Measurements from ENCODE around the gene ALDH1L2. TPM values are rescaled to one million over a fixed set of nuclear protein-coding genes. Genes with fewer than 3 reads are reported as not detected.
A peak's percentile ranks its signal among the peaks of the same experiment; 100 is the strongest.

ALDH1L2 gene
- total and polyA plus RNA-seq, 9 of the 15 experiments (the other 6 are each of a cell fraction or from before 2014, with no cell fraction given) = 1.1 to 9.9 (median 3.8) TPM

DNA sequence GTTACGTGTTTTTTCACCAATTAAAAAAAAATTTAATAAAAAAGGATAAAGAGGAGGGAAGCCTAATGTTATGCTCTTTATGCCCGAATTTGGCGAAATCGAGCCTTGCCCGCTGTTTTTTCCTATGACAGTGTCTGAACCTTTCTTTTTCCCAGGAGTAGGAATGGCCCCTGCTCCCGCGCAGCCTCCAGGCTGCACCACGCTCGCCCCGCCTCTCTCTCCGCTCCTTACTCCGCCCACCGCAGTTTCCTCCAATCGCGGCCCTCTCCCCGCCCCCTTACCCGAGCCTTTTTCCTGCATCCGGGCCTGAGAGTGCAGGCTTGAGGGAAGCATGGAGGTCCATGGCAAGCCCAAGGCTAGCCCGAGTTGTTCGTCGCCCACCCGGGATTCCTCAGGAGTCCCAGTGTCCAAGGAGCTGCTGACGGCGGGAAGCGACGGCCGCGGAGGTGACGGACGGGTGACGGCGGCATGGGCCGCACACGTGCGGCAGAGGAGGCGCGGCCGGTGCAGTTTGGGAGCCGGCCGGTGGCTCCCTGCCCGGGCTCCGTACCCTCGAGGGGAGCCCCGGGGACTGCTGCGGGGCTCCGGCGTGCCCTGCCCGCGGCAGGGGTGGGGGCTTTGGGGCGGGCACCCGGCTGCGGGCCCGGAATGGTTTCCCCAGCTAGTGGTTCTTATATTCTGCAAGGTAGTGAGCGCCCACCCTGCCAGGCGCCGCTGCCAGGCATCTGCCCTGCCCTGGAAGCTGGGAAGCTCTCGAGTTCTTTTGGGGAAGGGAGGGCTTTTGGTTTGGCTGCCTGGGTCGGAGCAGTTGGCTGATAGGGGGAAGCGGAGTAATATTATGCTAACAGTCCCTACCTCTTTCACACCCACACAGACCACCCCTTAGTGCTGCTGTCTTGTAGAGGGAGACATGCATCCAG, 98.0 kb downstream of the ALDH1L2 start, which contains the start of gene NOPCHAP1 (continued):
- TF ChIP-seq BRD9 (IDR thresholded peaks at IDR 0.05; ENCODE audit: low read depth, partially characterized antibody) (no peak), MAZ (CRISPR knock-in tag; conservative IDR thresholded peaks at IDR 0.05 in 1 of 2, IDR thresholded peaks at IDR 0.05 in 1 of 2) (peak; percentile 50 to 66; a peak in 2 of 4 replicates), ATF2 (CRISPR knock-in tag; IDR thresholded peaks at IDR 0.05) (no peak), HNRNPK (IDR thresholded peaks at IDR 0.05; ENCODE audit: low read depth, low read length, poor library complexity, severe bottlenecking) (no peak), ZNF695 (CRISPR knock-in tag; IDR thresholded peaks at IDR 0.05) (no peak), NFXL1 (CRISPR knock-in tag; IDR thresholded peaks at IDR 0.05) (no peak), PHB (CRISPR knock-in tag; IDR thresholded peaks at IDR 0.05) (no peak), CHD4 (IDR thresholded peaks at IDR 0.05; ENCODE audit: insufficient read depth, insufficient replicate concordance, low read depth, low read length, poor library complexity, severe bottlenecking) (no peak), HDAC8 (tag; IDR thresholded peaks at IDR 0.05) (peak; percentile 52; the same call in 1 of the 2 replicates), RBM14 (IDR thresholded peaks at IDR 0.05; ENCODE audit: borderline replicate concordance, insufficient read depth, low read depth, low read length) (no peak), RNF2 (IDR thresholded peaks at IDR 0.05) (no peak), CXXC5 (CRISPR knock-in tag; IDR thresholded peaks at IDR 0.05) (peak; percentile 57; the same call in 1 of the 2 replicates), ZBTB11 (CRISPR knock-in tag; IDR thresholded peaks at IDR 0.05) (no peak), U2AF2 (optimal IDR thresholded peaks at IDR 0.05; ENCODE audit: low read depth, low read length) (no peak), SRF (CRISPR knock-in tag; IDR thresholded peaks at IDR 0.05) (no peak), ZNF217 (CRISPR knock-in tag; IDR thresholded peaks at IDR 0.05) (no peak), NFE2 (IDR thresholded peaks at IDR 0.05; ENCODE audit: low read depth) (no peak), STAG1 (CRISPR knock-in tag; IDR thresholded peaks at IDR 0.05; ENCODE audit: borderline replicate concordance) (no peak), MEF2D (tag; conservative IDR thresholded peaks at IDR 0.05; ENCODE audit: low read depth) (no peak), ERF (CRISPR knock-in tag; IDR thresholded peaks at IDR 0.05) (0 out of 2 replicates have a peak, but pooled peaks have one; percentile 70), HNRNPH1 (optimal IDR thresholded peaks at IDR 0.05; ENCODE audit: low read depth, low read length) (no peak), GABPB1 (CRISPR knock-in tag; IDR thresholded peaks at IDR 0.05) (peak; percentile 62), HIVEP1 (CRISPR knock-in tag; IDR thresholded peaks at IDR 0.05) (no peak), OTX1 (CRISPR knock-in tag; IDR thresholded peaks at IDR 0.05) (no peak)

All from K562 (cell line).